ENCODE data around the gene PUM2.

DNA sequence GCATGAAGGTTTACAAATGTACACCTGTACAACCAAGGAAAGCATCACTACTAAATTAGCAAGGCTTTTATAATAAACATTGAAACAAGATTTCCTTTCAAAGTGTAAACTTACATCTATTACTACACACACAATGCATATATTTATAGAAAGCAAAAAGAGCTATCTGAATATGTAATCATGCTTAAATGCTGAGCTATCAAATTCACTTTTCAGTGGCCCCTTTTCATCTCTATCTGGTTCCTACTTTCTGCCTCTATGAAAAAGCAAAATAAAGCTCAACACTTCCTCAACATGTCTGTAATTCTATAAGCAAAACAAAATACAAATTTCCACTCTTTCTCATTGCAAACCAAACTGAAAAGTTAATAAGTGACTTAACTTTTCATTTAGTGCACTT, 100.2 kb downstream of the PUM2 start:
- TF ChIP-seq, protein P1, sequence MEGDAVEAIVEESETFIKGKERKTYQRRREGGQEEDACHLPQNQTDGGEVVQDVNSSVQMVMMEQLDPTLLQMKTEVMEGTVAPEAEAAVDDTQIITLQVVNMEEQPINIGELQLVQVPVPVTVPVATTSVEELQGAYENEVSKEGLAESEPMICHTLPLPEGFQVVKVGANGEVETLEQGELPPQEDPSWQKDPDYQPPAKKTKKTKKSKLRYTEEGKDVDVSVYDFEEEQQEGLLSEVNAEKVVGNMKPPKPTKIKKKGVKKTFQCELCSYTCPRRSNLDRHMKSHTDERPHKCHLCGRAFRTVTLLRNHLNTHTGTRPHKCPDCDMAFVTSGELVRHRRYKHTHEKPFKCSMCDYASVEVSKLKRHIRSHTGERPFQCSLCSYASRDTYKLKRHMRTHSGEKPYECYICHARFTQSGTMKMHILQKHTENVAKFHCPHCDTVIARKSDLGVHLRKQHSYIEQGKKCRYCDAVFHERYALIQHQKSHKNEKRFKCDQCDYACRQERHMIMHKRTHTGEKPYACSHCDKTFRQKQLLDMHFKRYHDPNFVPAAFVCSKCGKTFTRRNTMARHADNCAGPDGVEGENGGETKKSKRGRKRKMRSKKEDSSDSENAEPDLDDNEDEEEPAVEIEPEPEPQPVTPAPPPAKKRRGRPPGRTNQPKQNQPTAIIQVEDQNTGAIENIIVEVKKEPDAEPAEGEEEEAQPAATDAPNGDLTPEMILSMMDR (IDR thresholded peaks at IDR 0.05): no peak
- TF ChIP-seq SIN3A (IDR thresholded peaks at IDR 0.05; ENCODE audit: borderline replicate concordance, insufficient read depth, low read depth, low read length) (no peak), REST (IDR thresholded peaks at IDR 0.05; ENCODE audit: insufficient read depth in 1 of 2, low read depth in 2 of 2, low read length in 1 of 2) (no peak), POLR2AphosphoS5 (IDR thresholded peaks at IDR 0.05; ENCODE audit: low read depth, low read length) (no peak)
